IMR-90 (cell line): ENCODE data around the gene TXNDC15.

ENCODE experiments used
- CHD1 ChIP-seq: IDR thresholded peaks from 2 replicates; pipeline ENCODE4 v1.6.1; 2012; ENCODE audit warnings: low read depth, low read length, improper control_type of control experiment
- FOS ChIP-seq: fragments of 150-350 bp; IDR thresholded peaks from 2 replicates; pipeline ENCODE4 v1.6.1; 2016; ENCODE audit warnings: low read depth, low read length
- MAFK ChIP-seq: IDR thresholded peaks from 2 replicates; pipeline ENCODE4 v1.6.1; 2012; ENCODE audit warnings: low read depth, low read length, improper control_type of control experiment
- POLR2A ChIP-seq: IDR thresholded peaks from 2 replicates; pipeline ENCODE4 v1.6.1; 2012; ENCODE audit warnings: mild to moderate bottlenecking, low read depth, low read length
- RAD21 ChIP-seq: IDR thresholded peaks from 2 replicates; pipeline ENCODE4 v1.6.1; 2012; ENCODE audit warnings: low read length, improper control_type of control experiment
- RCOR1 ChIP-seq: IDR thresholded peaks from 2 replicates; pipeline ENCODE4 v1.6.1; 2012; ENCODE audit warnings: mild to moderate bottlenecking, low read length, improper control_type of control experiment; ENCODE audit not compliant: insufficient replicate concordance
- SMC3 ChIP-seq: fragments of 150-350 bp; IDR thresholded peaks from 2 replicates; pipeline ENCODE4 v1.6.1; 2016; ENCODE audit warnings: low read depth, mild to moderate bottlenecking, antibody characterized with exemption, low read length, moderate library complexity
- TF ChIP-seq, protein P1 (sequence below): conservative IDR thresholded peaks from 2 replicates; pipeline ENCODE4 v1.5.1; 2012; ENCODE audit warnings: mild to moderate bottlenecking, low read depth, low read length, improper control_type of control experiment

DNA sequence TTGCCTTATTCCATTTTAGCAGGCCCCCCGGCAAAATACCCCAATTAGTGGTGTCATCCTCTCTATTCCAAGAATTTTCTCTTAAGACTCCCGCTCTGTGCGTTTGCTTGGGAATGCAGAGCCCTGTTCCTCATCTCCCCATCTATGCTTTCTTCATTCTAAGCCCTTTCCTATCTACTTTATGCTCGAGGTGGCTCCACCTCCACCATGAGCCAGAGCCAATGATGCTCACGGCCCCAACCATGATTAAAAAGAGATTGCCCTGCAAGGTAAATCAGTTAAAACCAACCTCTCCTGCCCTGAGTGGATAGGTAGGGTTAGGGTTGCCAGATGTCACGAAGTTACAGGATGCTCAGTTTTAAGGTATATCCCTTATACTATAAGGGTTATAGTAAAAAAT, 677 bp upstream of the TXNDC15 start:
- TF ChIP-seq, protein P1, sequence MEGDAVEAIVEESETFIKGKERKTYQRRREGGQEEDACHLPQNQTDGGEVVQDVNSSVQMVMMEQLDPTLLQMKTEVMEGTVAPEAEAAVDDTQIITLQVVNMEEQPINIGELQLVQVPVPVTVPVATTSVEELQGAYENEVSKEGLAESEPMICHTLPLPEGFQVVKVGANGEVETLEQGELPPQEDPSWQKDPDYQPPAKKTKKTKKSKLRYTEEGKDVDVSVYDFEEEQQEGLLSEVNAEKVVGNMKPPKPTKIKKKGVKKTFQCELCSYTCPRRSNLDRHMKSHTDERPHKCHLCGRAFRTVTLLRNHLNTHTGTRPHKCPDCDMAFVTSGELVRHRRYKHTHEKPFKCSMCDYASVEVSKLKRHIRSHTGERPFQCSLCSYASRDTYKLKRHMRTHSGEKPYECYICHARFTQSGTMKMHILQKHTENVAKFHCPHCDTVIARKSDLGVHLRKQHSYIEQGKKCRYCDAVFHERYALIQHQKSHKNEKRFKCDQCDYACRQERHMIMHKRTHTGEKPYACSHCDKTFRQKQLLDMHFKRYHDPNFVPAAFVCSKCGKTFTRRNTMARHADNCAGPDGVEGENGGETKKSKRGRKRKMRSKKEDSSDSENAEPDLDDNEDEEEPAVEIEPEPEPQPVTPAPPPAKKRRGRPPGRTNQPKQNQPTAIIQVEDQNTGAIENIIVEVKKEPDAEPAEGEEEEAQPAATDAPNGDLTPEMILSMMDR = no peak
- no peak for TF ChIP-seq RAD21
- TF ChIP-seq RCOR1 = no peak
- TF ChIP-seq POLR2A = no peak
- TF ChIP-seq FOS = no peak
- no peak for TF ChIP-seq MAFK
- TF ChIP-seq SMC3 = no peak
- no peak for TF ChIP-seq CHD1
